K562 (cell line): ENCODE measurements around the gene DLX2. TPM values are rescaled to one million over a fixed set of nuclear protein-coding genes. Genes with fewer than 3 reads are reported as not detected.

Experiments
- BRD9 ChIP-seq: fragments of 450-650 bp; IDR thresholded peaks from 2 replicates; pipeline ENCODE4 v1.6.1; 2018; ENCODE audit warnings: low read depth; ENCODE audit not compliant: partially characterized antibody
- EP300 ChIP-seq: IDR thresholded peaks from 2 replicates; pipeline ENCODE4 v1.6.1; 2012; ENCODE audit warnings: low read length, improper control_type of control experiment
- NFIC ChIP-seq: fragments of 450-650 bp; IDR thresholded peaks from 2 replicates; pipeline ENCODE4 v1.6.1; 2017; ENCODE audit warnings: mild to moderate bottlenecking, inconsistent platforms
- SMC3 ChIP-seq: conservative IDR thresholded peaks from 2 replicates; pipeline ENCODE4 v1.6.1; 2011; ENCODE audit warnings: low read depth, low read length, improper control_type of control experiment; ENCODE audit not compliant: insufficient read depth
- SOX6 ChIP-seq: fragments of 450-650 bp; IDR thresholded peaks from 2 replicates; pipeline ENCODE4 v1.6.1; 2014; ENCODE audit warnings: mild to moderate bottlenecking
- TSHZ1 ChIP-seq: fragments of 250-450 bp; sonication (Bioruptor Pico); IDR thresholded peaks from 2 replicates; pipeline ENCODE4 v1.4.0; 2020; ENCODE audit warnings: mild to moderate bottlenecking, moderate library complexity
- UBTF ChIP-seq, 2 experiments: IDR thresholded peaks; 2 replicates each; pipeline ENCODE4 v1.6.1; 2012; ENCODE audit warnings: improper control_type of control experiment in 2 of 2, low read depth in 2 of 2, low read length in 2 of 2, borderline replicate concordance in 1 of 2
- ZNF197 ChIP-seq: fragments of 200-800 bp; sonication (Bioruptor generic); IDR thresholded peaks from 2 replicates; pipeline ENCODE4 v1.6.1; 2016; ENCODE audit warnings: low read depth, missing genetic modification characterization, missing compliant biosample characterization
- ZNF23 ChIP-seq: fragments of 250-450 bp; sonication (Bioruptor Pico); IDR thresholded peaks from 2 replicates; pipeline ENCODE4 v1.4.0; 2020; ENCODE audit warnings: mild to moderate bottlenecking
- ZNF764 ChIP-seq: fragments of 250-450 bp; sonication (Bioruptor Pico); IDR thresholded peaks from 2 replicates; pipeline ENCODE4 v1.4.0; 2020; ENCODE audit warnings: low read depth, mild to moderate bottlenecking, moderate library complexity
- polyA plus RNA-seq, 8 experiments: library from polyadenylated mRNA; depleted of rRNA in 4 of 8; stranded (reverse) in 5 of 8; unstranded in 3 of 8; fragments of >200 nt; fragmentation: Nextera tagmentation in 2 of 8; fragmentation: Illumina TruSeq in 1 of 8; extraction: Ambion mirVana in 2 of 8; extraction: Trizol in 1 of 8; gene quantifications; 2 replicates each; pipeline versions ENCODE4 v1.2.1 to v1.2.3, GENCODE V29; 2011 to 2014; ENCODE audit warnings: inconsistent platforms in 1 of 8, missing spikeins in 1 of 8
- total RNA-seq, 7 experiments: library from RNA; depleted of rRNA in 6 of 7; stranded (reverse); fragments of >200 nt in 6 of 7; fragmentation: Illumina TruSeq in 2 of 7; extraction: Trizol in 2 of 7; gene quantifications; 2 replicates each; pipeline versions ENCODE4 v1.2.1 to v1.2.3, GENCODE V29; 2011 to 2021; ENCODE audit warnings: low replicate concordance in 1 of 7
- TF ChIP-seq, protein P1 (sequence below), 2 experiments: IDR thresholded peaks in 1 of 2; conservative IDR thresholded peaks in 1 of 2; 2 replicates each; pipeline ENCODE4 v1.6.1; 2016; ENCODE audit warnings: low read depth in 2 of 2, mild to moderate bottlenecking in 1 of 2, missing compliant biosample characterization in 1 of 2, missing genetic modification characterization in 1 of 2, moderate library complexity in 1 of 2
- TF ChIP-seq, protein P2 (sequence below), 3 experiments: fragments of 200-800 bp in 1 of 3; sonication (Bioruptor generic) in 1 of 3; sonication (generic) in 1 of 3; formaldehyde crosslinking in 1 of 3; IDR thresholded peaks; 2 replicates each; pipeline versions ENCODE4 v1.6.1 to v1.8.0; 2016 to 2022; ENCODE audit warnings: mild to moderate bottlenecking in 2 of 3, missing compliant biosample characterization in 2 of 3, missing genetic modification characterization in 2 of 3, missing genetic modification reagents in 1 of 3

The DLX2 gene
- total and polyA plus RNA-seq, 9 of the 15 experiments (the other 6 are each of a cell fraction or from before 2014, with no cell fraction given), result 0.14 to 4.3 (median 0.86) TPM

DNA sequence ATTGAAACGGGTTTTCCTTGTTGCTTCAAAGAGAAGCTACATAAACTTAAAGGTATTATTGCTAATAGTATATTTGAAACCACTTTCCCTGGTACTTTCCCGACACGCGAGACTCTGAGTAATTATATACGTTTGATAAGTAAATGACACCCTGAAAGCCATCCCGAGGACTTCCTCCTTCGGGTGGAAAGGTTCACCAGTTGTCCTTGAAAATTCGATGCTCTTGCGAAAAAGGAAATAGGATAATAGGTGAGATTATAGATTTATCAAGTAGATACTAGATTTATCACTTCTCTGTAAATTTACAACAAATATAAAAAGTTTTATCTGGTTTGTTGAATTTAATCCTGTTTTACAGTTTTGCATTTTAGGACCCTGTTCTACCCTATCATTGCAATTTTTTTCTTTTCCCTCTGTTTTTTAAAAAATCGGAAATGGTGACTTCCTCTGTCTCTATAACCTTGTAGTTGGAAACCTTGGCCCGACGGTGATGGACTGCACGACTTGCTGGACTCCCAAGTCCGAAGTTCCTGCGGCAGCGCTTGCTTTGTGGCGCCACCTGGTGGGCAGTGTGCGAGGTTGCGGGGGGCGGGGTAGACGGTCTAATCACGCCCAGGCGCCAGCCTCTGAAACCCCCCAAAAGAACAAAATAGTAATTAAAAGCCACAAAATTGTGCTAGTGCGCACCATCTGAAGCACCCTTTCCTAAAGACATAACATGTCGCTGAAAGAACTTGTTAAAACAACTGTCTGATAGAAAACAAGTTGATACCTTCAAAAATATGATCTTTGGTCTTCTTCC is 972 bp upstream of the DLX2 start (continued):
- TF ChIP-seq, protein P1, sequence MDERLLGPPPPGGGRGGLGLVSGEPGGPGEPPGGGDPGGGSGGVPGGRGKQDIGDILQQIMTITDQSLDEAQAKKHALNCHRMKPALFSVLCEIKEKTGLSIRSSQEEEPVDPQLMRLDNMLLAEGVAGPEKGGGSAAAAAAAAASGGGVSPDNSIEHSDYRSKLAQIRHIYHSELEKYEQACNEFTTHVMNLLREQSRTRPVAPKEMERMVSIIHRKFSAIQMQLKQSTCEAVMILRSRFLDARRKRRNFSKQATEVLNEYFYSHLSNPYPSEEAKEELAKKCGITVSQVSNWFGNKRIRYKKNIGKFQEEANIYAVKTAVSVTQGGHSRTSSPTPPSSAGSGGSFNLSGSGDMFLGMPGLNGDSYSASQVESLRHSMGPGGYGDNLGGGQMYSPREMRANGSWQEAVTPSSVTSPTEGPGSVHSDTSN (CRISPR knock-in tag; IDR thresholded peaks at IDR 0.05; ENCODE audit: low read depth), result no peak
- TF ChIP-seq, protein P1 (tag; conservative IDR thresholded peaks at IDR 0.05; ENCODE audit: low read depth), result peak; percentile 49; the same call in 1 of the 2 replicates
- TF ChIP-seq ZNF764, result no peak
- no peak for TF ChIP-seq TSHZ1 (CRISPR knock-in tag)
- TF ChIP-seq ZNF23 (CRISPR knock-in tag), result no peak
- peak; percentile 55 for TF ChIP-seq BRD9
- peak; percentile 100 for TF ChIP-seq SMC3
- 0 out of 4 replicates have a peak, but pooled peaks of 1 of the 2 experiments have one; percentile 60 for TF ChIP-seq UBTF (IDR thresholded peaks at IDR 0.05; ENCODE audit: borderline replicate concordance in 1 of 2, low read depth in 2 of 2, low read length in 2 of 2)
- TF ChIP-seq SOX6, result 0 out of 2 replicates have a peak, but pooled peaks have one; percentile 37
- 0 out of 2 replicates have a peak, but pooled peaks have one; percentile 33 for TF ChIP-seq EP300
- TF ChIP-seq, protein P2, sequence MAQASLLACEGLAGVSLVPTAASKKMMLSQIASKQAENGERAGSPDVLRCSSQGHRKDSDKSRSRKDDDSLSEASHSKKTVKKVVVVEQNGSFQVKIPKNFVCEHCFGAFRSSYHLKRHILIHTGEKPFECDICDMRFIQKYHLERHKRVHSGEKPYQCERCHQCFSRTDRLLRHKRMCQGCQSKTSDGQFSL (CRISPR knock-in tag; IDR thresholded peaks at IDR 0.05), result 0 out of 2 replicates have a peak, but pooled peaks have one; percentile 51
- TF ChIP-seq, protein P2 (tag; IDR thresholded peaks at IDR 0.05), result no peak
- TF ChIP-seq ZNF197 (CRISPR knock-in tag), result no peak
- TF ChIP-seq NFIC, result peak; percentile 39; the same call in 1 of the 2 replicates
